GM12878 (cell line): ENCODE measurements around the gene TAB2.

Source experiments
- BCL11A ChIP-seq: IDR thresholded peaks from 2 replicates; pipeline ENCODE4 v1.6.1; 2011; ENCODE audit warnings: low read depth, low read length
- CTCF ChIP-seq, 3 experiments: IDR thresholded peaks in 2 of 3; conservative IDR thresholded peaks in 1 of 3; 2 replicates each; pipeline ENCODE4 v1.5.1; 2011; ENCODE audit warnings: low read depth in 3 of 3, low read length in 3 of 3, mild to moderate bottlenecking in 3 of 3, control low read depth in 2 of 3, moderate library complexity in 2 of 3, inconsistent platforms in 1 of 3, mixed read lengths in 1 of 3; ENCODE audit not compliant: control insufficient read depth in 2 of 3, insufficient read depth in 1 of 3; ENCODE audit errors: extremely low read depth in 1 of 3
- FOS ChIP-seq: IDR thresholded peaks from 3 replicates; pipeline ENCODE4 v1.6.1; 2011; ENCODE audit warnings: borderline replicate concordance; ENCODE audit not compliant: insufficient read length; ENCODE audit errors: extremely low read depth
- SMARCA5 ChIP-seq: fragments of 450-650 bp; IDR thresholded peaks from 2 replicates; pipeline ENCODE4 v1.6.1; 2017; ENCODE audit warnings: mild to moderate bottlenecking
- YBX1 ChIP-seq: fragments of 450-650 bp; IDR thresholded peaks from 2 replicates; pipeline ENCODE4 v1.6.1; 2016; ENCODE audit warnings: antibody characterized with exemption

GRCh38 chr6:149405823-149406765 lies 88.6 kb downstream of the TAB2 start:
- no peak for TF ChIP-seq BCL11A
- no peak for TF ChIP-seq CTCF (IDR thresholded peaks at IDR 0.05 in 2 of 3, conservative IDR thresholded peaks at IDR 0.05 in 1 of 3; ENCODE audit: control insufficient read depth in 2 of 3, extremely low read depth in 1 of 3, insufficient read depth in 1 of 3, low read depth in 3 of 3, low read length in 3 of 3)
- no peak for TF ChIP-seq YBX1
- TF ChIP-seq FOS: no peak
- TF ChIP-seq SMARCA5: no peak
